ENCODE results near the gene DENND1A.
"Not testable (repeated sequence)": the region's sequence is repeated elsewhere in the genome, so short reads cannot be mapped to it uniquely, and the experiment has no call there.

Gene DENND1A

GRCh38 chr9:123636805-123637204, 293.1 kb downstream of the DENND1A start:
- not testable (repeated sequence) for DNase-seq (ENCODE audit: low read depth in 1 of 2, low spot score in 1 of 2)

DNA sequence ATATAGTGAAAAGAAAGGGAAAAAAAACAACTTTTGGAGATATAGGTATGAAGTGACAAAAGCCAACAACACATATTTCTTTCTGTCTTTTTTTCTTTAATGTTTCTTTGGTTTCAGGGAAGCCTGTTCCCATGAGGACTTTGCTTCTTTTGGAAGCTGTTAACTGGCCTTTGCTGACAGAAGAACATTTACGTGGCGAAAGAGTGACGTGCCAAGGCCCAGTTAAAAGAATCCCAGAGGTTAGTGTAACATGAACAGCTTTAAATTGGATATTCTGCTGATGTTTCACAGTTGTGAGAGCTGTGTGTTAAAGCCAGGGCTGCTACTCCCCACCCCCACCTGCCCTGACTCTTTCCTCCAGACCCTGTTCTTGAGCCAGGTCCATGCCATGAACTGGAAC, 298.1 kb downstream of the DENND1A start:
- DNase-seq (ENCODE audit: low read depth in 1 of 2, low spot score in 1 of 2): no peak

DNA sequence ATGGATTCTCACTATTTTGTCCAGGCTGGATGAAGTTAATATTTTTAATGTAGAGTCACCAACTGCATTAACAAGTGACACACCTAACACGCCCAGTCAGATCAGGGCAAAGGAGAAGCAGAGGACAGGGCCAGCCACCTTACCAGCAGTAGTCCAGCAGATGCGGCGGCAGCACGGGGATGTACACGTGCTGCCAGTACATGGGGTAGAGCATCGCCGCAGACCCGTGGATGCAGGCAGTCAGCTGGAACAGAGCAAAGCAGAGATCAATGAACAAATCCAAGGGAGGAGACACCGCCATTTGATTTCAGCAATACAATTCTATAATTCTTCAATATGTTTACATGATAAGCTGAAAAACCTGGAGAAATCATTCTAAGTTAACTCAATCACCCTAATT, 299.7 kb downstream of the DENND1A start:
- no peak for DNase-seq (ENCODE audit: low read depth in 1 of 2, low spot score in 1 of 2)

- DNase-seq (ENCODE audit: low read depth in 1 of 2, low spot score in 1 of 2): no peak
Measured at GRCh38 chr9:123629531-123629930, 300.4 kb downstream of the DENND1A start.

GRCh38 chr9:123622711-123623241, 307.1 kb downstream of the DENND1A start:
- no peak for DNase-seq (ENCODE audit: low read depth in 1 of 2, low spot score in 1 of 2)

GRCh38 chr9:123620239-123620638, 309.7 kb downstream of the DENND1A start:
- no peak for DNase-seq (ENCODE audit: low read depth in 1 of 2, low spot score in 1 of 2)

GRCh38 chr9:123617952-123618678, 311.8 kb downstream of the DENND1A start:
- DNase-seq (ENCODE audit: low read depth in 1 of 2, low spot score in 1 of 2): no peak

DNA sequence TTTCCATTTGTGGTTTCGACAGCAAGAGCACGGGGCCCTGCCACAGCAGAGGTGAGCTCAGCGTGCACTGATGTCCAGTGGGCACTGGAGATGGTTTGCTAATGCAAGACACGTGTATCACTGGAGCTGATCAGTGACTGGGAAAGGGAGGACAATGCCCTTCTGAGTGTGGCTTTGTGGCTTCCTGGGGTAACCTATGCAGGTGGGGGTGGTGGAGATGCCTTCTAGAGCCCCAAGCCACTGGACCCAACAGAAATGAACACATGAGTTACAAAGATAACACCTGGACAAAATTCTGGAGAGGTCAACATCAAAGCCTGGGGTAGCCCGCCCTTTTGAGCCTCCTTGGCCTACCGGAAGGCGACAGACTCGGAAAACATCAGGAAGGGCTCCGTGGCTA, 312.6 kb downstream of the DENND1A start:
- no peak for DNase-seq (ENCODE audit: low read depth in 1 of 2, low spot score in 1 of 2)

DNA sequence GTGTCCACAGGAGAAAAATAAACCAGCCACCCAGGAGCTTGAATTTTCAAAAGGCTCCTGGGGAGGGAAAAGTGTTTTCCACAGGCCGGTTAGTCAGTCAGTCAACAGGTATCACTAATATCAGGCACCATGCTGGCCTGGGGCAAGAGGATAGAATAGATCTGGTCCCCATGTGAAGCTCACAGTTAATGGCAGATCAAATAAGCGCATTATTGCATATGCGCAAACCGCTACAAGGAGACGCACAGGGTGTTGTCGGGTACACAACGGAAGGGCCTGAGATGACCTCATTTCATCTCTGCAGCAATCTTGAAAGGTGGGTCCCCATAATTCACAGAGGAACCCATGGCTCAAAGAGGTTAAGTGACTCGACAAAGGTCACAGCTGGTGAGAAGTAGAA, 313.2 kb downstream of the DENND1A start:
- no peak for DNase-seq (ENCODE audit: low read depth in 1 of 2, low spot score in 1 of 2)

DNA sequence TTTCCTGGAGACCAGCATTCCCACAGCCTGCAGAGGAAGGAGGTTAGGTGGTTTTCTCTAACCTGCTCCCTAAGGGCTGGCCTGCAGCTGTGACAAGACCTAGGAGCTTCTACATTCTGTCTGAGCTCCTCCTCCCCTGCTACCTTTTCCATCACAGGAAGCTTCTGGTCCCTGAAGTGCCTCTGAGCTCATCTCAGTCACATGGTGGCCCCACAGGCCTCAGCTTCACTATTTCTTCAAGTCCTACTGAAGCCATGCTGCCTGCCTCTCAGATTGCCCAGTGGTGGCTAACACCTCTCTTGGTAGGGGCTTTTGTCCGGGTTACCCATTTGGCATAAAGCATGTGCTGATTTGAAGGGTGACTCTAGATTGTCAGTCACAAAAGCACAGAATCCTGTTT, 314.5 kb downstream of the DENND1A start:
- DNase-seq (ENCODE audit: low read depth in 1 of 2, low spot score in 1 of 2): no peak

- no peak for DNase-seq (ENCODE audit: low read depth in 1 of 2, low spot score in 1 of 2)
Measured at GRCh38 chr9:123614306-123615263, 315.3 kb downstream of the DENND1A start.

GRCh38 chr9:123611226-123611625, 318.7 kb downstream of the DENND1A start:
- no peak for DNase-seq (ENCODE audit: low read depth in 1 of 2, low spot score in 1 of 2)

- DNase-seq (ENCODE audit: low read depth in 1 of 2, low spot score in 1 of 2): no peak
Measured at GRCh38 chr9:123609844-123610243, 320.1 kb downstream of the DENND1A start.

DNA sequence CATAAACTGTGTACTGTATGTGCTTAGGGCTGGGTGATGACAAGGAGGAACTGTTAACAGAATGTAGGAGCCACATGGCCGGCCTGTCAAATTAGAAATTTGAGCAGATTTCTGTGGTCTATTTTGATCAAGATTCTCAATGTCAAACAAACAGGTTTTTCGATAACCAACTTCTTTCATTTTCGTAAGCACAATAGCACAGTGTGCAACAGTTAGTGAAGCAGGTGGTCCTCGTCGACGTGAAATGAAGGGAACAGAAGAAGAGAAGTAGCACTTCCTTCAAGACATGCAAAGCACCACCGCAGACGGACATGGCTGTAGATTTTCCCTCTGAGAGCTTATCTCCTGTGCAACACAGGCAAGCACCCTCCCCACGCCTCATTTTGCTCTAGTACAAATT, 321.8 kb downstream of the DENND1A start:
- no peak for DNase-seq (ENCODE audit: low read depth in 1 of 2, low spot score in 1 of 2)

DNA sequence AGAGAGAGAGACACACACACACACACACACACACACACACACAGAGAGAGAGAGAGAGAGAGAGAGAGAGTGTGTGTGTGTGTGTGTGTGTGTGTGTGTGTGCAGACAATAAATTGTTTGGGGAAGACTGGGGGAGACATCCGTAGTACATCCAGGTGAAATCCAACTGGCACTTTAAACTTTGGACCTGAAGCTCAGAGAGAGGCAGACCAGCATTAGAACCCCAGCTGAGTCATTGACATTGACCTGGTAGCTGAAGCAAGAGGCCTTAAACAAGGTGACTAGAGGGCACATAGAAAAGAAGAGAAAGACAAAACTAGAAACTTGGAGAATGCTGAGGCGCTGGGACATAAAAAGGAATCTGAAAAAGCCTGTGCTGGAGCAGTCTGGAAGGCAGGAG, 322.4 kb downstream of the DENND1A start:
- no peak for DNase-seq (ENCODE audit: low read depth in 1 of 2, low spot score in 1 of 2)

- DNase-seq (ENCODE audit: low read depth in 1 of 2, low spot score in 1 of 2): no peak
Measured at GRCh38 chr9:123606141-123606540, 323.8 kb downstream of the DENND1A start.

GRCh38 chr9:123605286-123605685, 324.6 kb downstream of the DENND1A start:
- DNase-seq (ENCODE audit: low read depth in 1 of 2, low spot score in 1 of 2): no peak

GRCh38 chr9:123604861-123605260, 325.1 kb downstream of the DENND1A start:
- DNase-seq (ENCODE audit: low read depth in 1 of 2, low spot score in 1 of 2): no peak

DNA sequence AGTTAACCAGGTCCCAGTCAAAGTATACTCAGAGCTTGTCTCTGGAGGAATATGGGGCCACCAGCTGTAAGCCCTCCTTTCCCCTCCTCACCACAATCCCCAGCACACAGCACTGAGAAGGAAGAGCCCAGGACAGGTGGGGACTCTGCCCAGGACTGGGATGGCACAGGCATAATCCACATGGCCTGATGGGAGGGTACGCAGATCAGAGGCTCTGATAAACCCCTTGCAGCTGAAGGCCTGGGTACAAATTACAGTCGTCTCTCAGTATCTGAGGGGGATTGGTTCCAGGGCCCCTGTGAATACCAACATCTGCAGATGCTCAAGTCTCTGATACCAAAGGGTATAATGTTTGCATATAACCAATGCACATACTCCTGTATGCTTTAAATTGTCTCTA, 328.1 kb downstream of the DENND1A start:
- no peak for DNase-seq (ENCODE audit: low read depth in 1 of 2, low spot score in 1 of 2)

DNA sequence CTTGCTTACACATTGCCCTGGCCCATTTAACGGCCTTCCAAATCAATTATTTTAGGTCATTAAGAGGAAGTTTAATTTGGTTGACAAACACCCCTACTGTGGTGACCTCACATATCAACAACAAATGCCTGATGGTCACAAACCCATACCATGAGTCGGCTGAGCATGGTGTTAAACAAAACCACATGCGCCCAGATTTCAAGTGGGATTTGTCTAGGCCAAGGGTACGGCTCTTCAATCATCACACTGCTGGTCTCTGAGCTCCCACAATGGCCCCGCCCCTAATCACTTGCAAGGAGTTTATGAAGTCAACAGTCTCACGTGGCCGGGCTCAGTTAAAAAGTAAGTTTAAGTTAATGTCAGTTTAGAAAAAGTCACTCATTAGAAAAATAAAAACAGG, 330.1 kb downstream of the DENND1A start:
- no peak for DNase-seq (ENCODE audit: low read depth in 1 of 2, low spot score in 1 of 2)

- no peak for DNase-seq (ENCODE audit: low read depth in 1 of 2, low spot score in 1 of 2)
Measured at GRCh38 chr9:123597876-123598556, 331.9 kb downstream of the DENND1A start.

Data from stimulated activated CD4-positive, alpha-beta T cell treated with anti-CD3 and anti-CD28 coated beads, Interleukin-15, amount 100 ng/mL, for 1 hour (primary cell).